PC-3 (cell line): ENCODE results near the gene FOXE1. TPM values are rescaled to one million over a fixed set of nuclear protein-coding genes. Genes with fewer than 3 reads are reported as not detected.

Experiments used
- ATAC-seq: fragments of 200-7000 bp; cut with Tn5 transposase; 2 replicates; pipeline ENCODE4 v1.9.1; 2020; ENCODE audit warnings: mild to moderate bottlenecking, moderate library complexity
- BruUV-seq: library from RNA; stranded (reverse); fragments of 400-500 nt; replicated peaks from 2 replicates; lab custom pipeline; 2021; lab: Mats Ljungman, UMichigan
- CTCF ChIA-PET: fragments of 300-600 bp; sonication (Branson Sonifier 250); formaldehyde crosslinking; loops from one replicate; lab custom pipeline; 2022; ENCODE audit warnings: antibody characterized with exemption; lab: Charles Lee
- POLR2A ChIA-PET: fragments of 300-600 bp; sonication (Branson Sonifier 250); formaldehyde crosslinking; loops from one replicate; lab custom pipeline; 2022; ENCODE audit warnings: antibody characterized with exemption; ENCODE audit not compliant: unreplicated experiment; lab: Charles Lee
- DNase-seq: peaks from one replicate; pipeline ENCODE4 v3.0.0-alpha.2; 2015
- H2AFZ ChIP-seq: fragments of 300-600 bp; sonication (generic); 2 replicates; pipeline ENCODE4 v1.6.0; 2016; ENCODE audit warnings: antibody characterized with exemption, low read length
- H3F3A ChIP-seq: fragments of 300-600 bp; sonication (generic); one replicate; pipeline ENCODE4 v1.6.0; 2017; ENCODE audit warnings: antibody characterized with exemption, low read length, control low read depth, mild to moderate bottlenecking; ENCODE audit not compliant: unreplicated experiment
- H3K27ac ChIP-seq: fragments of 300-600 bp; sonication (generic); 2 replicates; pipeline ENCODE4 v1.5.1; 2016; ENCODE audit warnings: mild to moderate bottlenecking, low read length
- H3K27me3 ChIP-seq: fragments of 300-600 bp; sonication (generic); 2 replicates; pipeline ENCODE4 v1.6.1; 2016; ENCODE audit warnings: low read length, mixed read lengths
- H3K36me3 ChIP-seq: fragments of 300-600 bp; sonication (generic); 2 replicates; pipeline ENCODE4 v1.6.1; 2016; ENCODE audit warnings: low read depth, mixed run types, low read length, mixed read lengths
- H3K4me1 ChIP-seq: fragments of 300-600 bp; sonication (generic); 2 replicates; pipeline ENCODE4 v1.5.1; 2016; ENCODE audit warnings: low read length; ENCODE audit not compliant: insufficient read depth
- H3K4me2 ChIP-seq: fragments of 300-600 bp; sonication (generic); 2 replicates; pipeline ENCODE4 v1.6.0; 2016; ENCODE audit warnings: low read length
- H3K4me3 ChIP-seq: fragments of 300-600 bp; sonication (generic); 2 replicates; pipeline ENCODE4 v1.5.1; 2016; ENCODE audit warnings: mild to moderate bottlenecking, low read length, mixed read lengths
- H3K79me2 ChIP-seq: fragments of 300-600 bp; sonication (generic); 2 replicates; pipeline ENCODE4 v1.6.1; 2017; ENCODE audit warnings: low read length, mixed read lengths
- H3K9ac ChIP-seq: fragments of 300-600 bp; sonication (generic); 2 replicates; pipeline ENCODE4 v1.6.0; 2016; ENCODE audit warnings: mild to moderate bottlenecking, low read length
- H3K9me2 ChIP-seq: fragments of 300-600 bp; sonication (generic); replicated peaks from 2 replicates; pipeline ENCODE4 v1.6.1; 2016; ENCODE audit warnings: mixed run types, low read length, mixed read lengths
- H3K9me3 ChIP-seq: fragments of 300-600 bp; sonication (generic); 2 replicates; pipeline ENCODE4 v1.6.1; 2016; ENCODE audit warnings: low read length, mixed read lengths
- H4K20me1 ChIP-seq: fragments of 300-600 bp; sonication (generic); 2 replicates; pipeline ENCODE4 v1.6.1; 2016; ENCODE audit warnings: low read length, mixed read lengths
- EZH2 ChIP-seq: fragments of 300-600 bp; sonication (generic); IDR thresholded peaks from one replicate; pipeline ENCODE4 v1.6.1; 2017; ENCODE audit warnings: antibody characterized with exemption, mild to moderate bottlenecking, low read length; ENCODE audit not compliant: unreplicated experiment
- EZH2phosphoT487 ChIP-seq: fragments of 300-600 bp; sonication (generic); IDR thresholded peaks from 2 replicates; pipeline ENCODE4 v1.6.1; 2018; ENCODE audit warnings: mild to moderate bottlenecking, antibody characterized with exemption, low read length, borderline replicate concordance
- intact Hi-C: fragments of 100-400 bp; cut with micrococcal nuclease; formaldehyde crosslinking; loops from 2 replicates; pipeline ENCODE4 v1.9.0; 2023
- total RNA-seq: library from RNA; depleted of rRNA; stranded (reverse); fragments of >200 nt; gene quantifications from 2 replicates; pipeline ENCODE4 v1.2.3, GENCODE V29; 2014
- TF ChIP-seq, protein P1 (sequence below): fragments of 300-600 bp; sonication (generic); conservative IDR thresholded peaks from 2 replicates; pipeline ENCODE4 v1.5.1; 2017; ENCODE audit warnings: antibody characterized with exemption, low read depth, mild to moderate bottlenecking, low read length

The FOXE1 gene
- total RNA-seq, 1 experiment from 2014 or later = not detected

DNA sequence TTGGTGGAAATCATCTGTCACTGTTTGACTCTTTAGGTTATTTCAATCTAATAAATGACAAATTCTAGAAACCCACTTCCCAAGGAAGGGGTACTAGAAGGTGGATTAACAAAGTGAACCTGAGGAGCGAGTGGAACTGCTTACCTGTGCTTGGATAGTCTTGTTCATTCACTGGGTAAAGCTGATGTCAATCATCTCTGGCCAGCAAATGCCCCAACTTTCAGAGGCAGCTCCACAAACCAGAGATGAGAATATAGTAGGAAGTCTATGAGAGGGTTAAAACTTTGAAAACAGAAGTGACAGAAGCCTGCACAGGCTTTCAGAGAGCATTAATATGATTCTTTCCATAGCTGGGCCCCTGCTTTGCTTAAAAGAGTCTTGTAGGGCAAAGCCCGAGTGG is 7.3 kb upstream of the FOXE1 start:
- H3K9me3 ChIP-seq = no peaks in the 10 kb centered on the region
- H3K27me3 ChIP-seq = no peaks in the 10 kb centered on the region
- POLR2A ChIA-PET = no interaction called here
- H4K20me1 ChIP-seq = no peaks in the 10 kb centered on the region
- CTCF ChIA-PET = no interaction called here
- ATAC-seq (no peak), DNase-seq (no peak)
- H3K9ac ChIP-seq = no peak overlapping the region
- H3K4me2 ChIP-seq = no peak overlapping the region
- no peak for TF ChIP-seq EZH2phosphoT487
- intact Hi-C loops = no loop called here
- no peak overlapping the region for H3K27ac ChIP-seq
- H3K79me2 ChIP-seq = no peaks in the 10 kb centered on the region
- no peaks in the 10 kb centered on the region for H3K36me3 ChIP-seq
- H2AFZ ChIP-seq = no peak overlapping the region
- H3K9me2 ChIP-seq = no peaks in the 10 kb centered on the region
- no peak overlapping the region for H3K4me3 ChIP-seq
- H3K4me1 ChIP-seq = no peaks in the 10 kb centered on the region
- H3F3A ChIP-seq = no peaks in the 10 kb centered on the region
- no TSS peak for BruUV-seq

DNA sequence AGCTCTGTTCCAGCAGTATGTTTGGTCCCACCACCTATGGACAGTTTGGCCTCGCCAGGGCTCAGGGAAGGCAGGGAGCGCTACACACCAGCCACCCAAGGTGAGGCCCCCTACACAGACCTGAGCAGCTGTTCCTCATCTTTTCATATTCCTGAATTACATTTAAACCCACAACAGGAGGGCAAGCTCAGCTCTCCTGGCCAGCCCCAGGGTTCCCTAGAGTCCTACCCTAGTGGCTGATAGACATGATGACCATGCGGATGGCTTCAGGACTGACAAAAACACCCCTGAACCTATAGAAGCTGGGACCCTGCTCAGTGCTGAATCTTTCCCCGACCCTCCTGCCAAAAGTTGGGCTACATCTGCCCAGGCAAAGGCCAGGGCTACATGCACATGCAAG is 6.7 kb upstream of the FOXE1 start:
- H3F3A ChIP-seq = no peaks in the 10 kb centered on the region
- intact Hi-C loops = no loop called here
- H3K9me3 ChIP-seq = no peaks in the 10 kb centered on the region
- no peak for DNase-seq
- no TSS peak for BruUV-seq
- H3K27me3 ChIP-seq = no peaks in the 10 kb centered on the region
- no peak overlapping the region for H3K4me2 ChIP-seq
- POLR2A ChIA-PET = no interaction called here
- H3K36me3 ChIP-seq = no peaks in the 10 kb centered on the region
- H3K79me2 ChIP-seq = no peaks in the 10 kb centered on the region
- no peaks in the 10 kb centered on the region for H4K20me1 ChIP-seq
- no peak for ATAC-seq
- no peak overlapping the region for H3K27ac ChIP-seq
- H3K4me3 ChIP-seq = no peak overlapping the region
- TF ChIP-seq, protein P1, sequence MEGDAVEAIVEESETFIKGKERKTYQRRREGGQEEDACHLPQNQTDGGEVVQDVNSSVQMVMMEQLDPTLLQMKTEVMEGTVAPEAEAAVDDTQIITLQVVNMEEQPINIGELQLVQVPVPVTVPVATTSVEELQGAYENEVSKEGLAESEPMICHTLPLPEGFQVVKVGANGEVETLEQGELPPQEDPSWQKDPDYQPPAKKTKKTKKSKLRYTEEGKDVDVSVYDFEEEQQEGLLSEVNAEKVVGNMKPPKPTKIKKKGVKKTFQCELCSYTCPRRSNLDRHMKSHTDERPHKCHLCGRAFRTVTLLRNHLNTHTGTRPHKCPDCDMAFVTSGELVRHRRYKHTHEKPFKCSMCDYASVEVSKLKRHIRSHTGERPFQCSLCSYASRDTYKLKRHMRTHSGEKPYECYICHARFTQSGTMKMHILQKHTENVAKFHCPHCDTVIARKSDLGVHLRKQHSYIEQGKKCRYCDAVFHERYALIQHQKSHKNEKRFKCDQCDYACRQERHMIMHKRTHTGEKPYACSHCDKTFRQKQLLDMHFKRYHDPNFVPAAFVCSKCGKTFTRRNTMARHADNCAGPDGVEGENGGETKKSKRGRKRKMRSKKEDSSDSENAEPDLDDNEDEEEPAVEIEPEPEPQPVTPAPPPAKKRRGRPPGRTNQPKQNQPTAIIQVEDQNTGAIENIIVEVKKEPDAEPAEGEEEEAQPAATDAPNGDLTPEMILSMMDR = no peak
- TF ChIP-seq EZH2 (no peak), EZH2phosphoT487 (no peak)
- H3K9ac ChIP-seq = no peak overlapping the region
- no peaks in the 10 kb centered on the region for H3K9me2 ChIP-seq
- no peak overlapping the region for H2AFZ ChIP-seq
- no peaks in the 10 kb centered on the region for H3K4me1 ChIP-seq
- CTCF ChIA-PET = no interaction called here

DNA sequence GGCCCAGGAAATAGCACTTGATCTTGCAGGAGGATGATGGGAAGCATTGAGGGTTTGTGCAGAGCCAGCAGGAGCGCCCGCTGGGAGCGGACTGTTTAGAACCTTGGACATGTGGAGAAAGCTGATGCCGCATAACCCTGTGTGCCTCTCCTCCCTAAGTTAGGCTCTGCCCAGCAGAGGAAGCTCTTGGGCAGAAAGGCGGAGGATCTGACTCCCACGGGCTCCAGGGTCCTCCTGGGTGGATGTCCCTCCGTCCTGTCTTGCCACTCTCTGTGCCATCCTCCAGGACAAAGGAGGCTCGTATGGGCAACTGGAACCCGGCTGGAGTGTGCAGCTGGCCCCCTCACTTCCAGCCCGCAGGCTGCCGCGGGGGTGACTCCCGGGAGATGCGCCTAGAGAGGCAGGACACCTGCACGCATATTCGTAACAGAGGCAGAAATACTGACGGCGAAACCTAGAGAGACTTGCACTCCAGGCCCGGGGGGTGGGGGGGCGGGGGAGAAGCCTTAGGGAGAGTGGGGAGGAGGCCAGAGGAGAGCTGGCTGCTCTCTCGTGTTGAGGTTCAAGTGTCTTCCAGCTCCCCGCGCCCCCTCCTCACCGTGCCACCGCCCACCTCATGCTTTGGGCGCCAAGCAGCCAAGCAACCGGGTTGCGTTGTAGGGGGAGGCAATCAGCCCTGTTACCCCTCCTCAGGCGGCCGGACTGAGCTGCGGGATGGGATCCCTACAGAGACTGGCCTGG is 5.4 kb upstream of the FOXE1 start:
- ATAC-seq (no peak), DNase-seq (no peak)
- H3F3A ChIP-seq = no peaks in the 10 kb centered on the region
- H3K4me3 ChIP-seq = no peak overlapping the region
- no peaks in the 10 kb centered on the region for H3K36me3 ChIP-seq
- no peak for TF ChIP-seq EZH2
- no peak for TF ChIP-seq EZH2phosphoT487
- TF ChIP-seq, protein P1 = no peak
- H3K9me3 ChIP-seq = no peaks in the 10 kb centered on the region
- H3K79me2 ChIP-seq = no peaks in the 10 kb centered on the region
- intact Hi-C loops = no loop called here
- no peak overlapping the region for H3K9ac ChIP-seq
- no peaks in the 10 kb centered on the region for H3K4me1 ChIP-seq
- H3K27ac ChIP-seq = no peak overlapping the region
- H3K9me2 ChIP-seq = no peaks in the 10 kb centered on the region
- H2AFZ ChIP-seq = no peak overlapping the region
- H3K4me2 ChIP-seq = no peak overlapping the region
- no peaks in the 10 kb centered on the region for H4K20me1 ChIP-seq
- no TSS peak for BruUV-seq
- ChIA-PET POLR2A (no interaction called here), CTCF (no interaction called here)
- no peaks in the 10 kb centered on the region for H3K27me3 ChIP-seq
